ENCODE data around the gene PDE3A. TPM values are rescaled to one million over a fixed set of nuclear protein-coding genes. Genes with fewer than 3 reads are reported as not detected.
"Not testable (repeated sequence)": the region's sequence is repeated elsewhere in the genome, so short reads cannot be mapped to it uniquely, and the experiment has no call there.

The PDE3A gene
- polyA plus RNA-seq, 10 donors, result 7.6 to 13.6 (median 11.3) TPM

- DNase-seq, result no peak
Measured at GRCh38 chr12:20372326-20373096, 4.2 kb downstream of the PDE3A start.

- DNase-seq, result no peak
Measured at GRCh38 chr12:20374795-20375194, 6.5 kb downstream of the PDE3A start.

GRCh38 chr12:20375560-20375959 lies 7.2 kb downstream of the PDE3A start:
- DNase-seq, result no peak

GRCh38 chr12:20376984-20377383 lies 8.6 kb downstream of the PDE3A start:
- no peak for DNase-seq

- DNase-seq, result no peak
Measured at GRCh38 chr12:20377750-20378149, 9.4 kb downstream of the PDE3A start.

- DNase-seq, result no peak
Measured at GRCh38 chr12:20382117-20382516, 13.8 kb downstream of the PDE3A start.

- DNase-seq, result no peak
Measured at GRCh38 chr12:20383612-20384011, 15.3 kb downstream of the PDE3A start.

- DNase-seq, result not testable (repeated sequence)
Measured at GRCh38 chr12:20384836-20385235, 16.5 kb downstream of the PDE3A start.

- DNase-seq, result no peak
Measured at GRCh38 chr12:20390846-20391245, 22.5 kb downstream of the PDE3A start.

GRCh38 chr12:20392339-20392738 lies 24.0 kb downstream of the PDE3A start:
- DNase-seq, result no peak

GRCh38 chr12:20393707-20394106 lies 25.4 kb downstream of the PDE3A start:
- no peak for DNase-seq

- no peak for DNase-seq
Measured at GRCh38 chr12:20395791-20396550, 27.6 kb downstream of the PDE3A start.

- no peak for DNase-seq
Measured at GRCh38 chr12:20398686-20399085, 30.3 kb downstream of the PDE3A start.

GRCh38 chr12:20400003-20400402 lies 31.7 kb downstream of the PDE3A start:
- DNase-seq, result no peak

GRCh38 chr12:20403230-20403629 lies 34.9 kb downstream of the PDE3A start:
- DNase-seq, result no peak

- peak in 1 of 3 donors; percentile 39 for DNase-seq
Measured at GRCh38 chr12:20404576-20405346, 36.4 kb downstream of the PDE3A start.

- DNase-seq, result peak in 1 of 3 donors; percentile 68
Measured at GRCh38 chr12:20409607-20410377, 41.5 kb downstream of the PDE3A start.

- DNase-seq, result no peak
Measured at GRCh38 chr12:20410734-20411133, 42.4 kb downstream of the PDE3A start.

GRCh38 chr12:20411345-20411744 lies 43.0 kb downstream of the PDE3A start:
- no peak for DNase-seq

GRCh38 chr12:20415028-20415427 lies 46.7 kb downstream of the PDE3A start:
- DNase-seq, result peak; percentile 57 to 76 (median 66)

- peak in 1 of 3 donors; percentile 16 for DNase-seq
Measured at GRCh38 chr12:20415641-20416040, 47.3 kb downstream of the PDE3A start.

GRCh38 chr12:20420557-20420956 lies 52.2 kb downstream of the PDE3A start:
- no peak for DNase-seq

Data from muscle of back (tissue), 11 donors.